Renal cortical epithelial cell (primary cell): ENCODE data around the gene TEPSIN. TPM values are rescaled to one million over a fixed set of nuclear protein-coding genes. Genes with fewer than 3 reads are reported as not detected.

Source experiments
- DNase-seq: peaks from one replicate; pipeline ENCODE4 v3.0.0-alpha.2; 2011; ENCODE audit warnings: low read depth
- total RNA-seq: library from RNA; depleted of rRNA; stranded (reverse); fragments of >200 nt; gene quantifications from 2 replicates; pipeline ENCODE4 v1.2.3, GENCODE V29; 2014

TEPSIN gene
- total RNA-seq: 9.4 and 14.0 TPM in 2 replicates

GRCh38 chr17:81238815-81239713, at the start of gene TEPSIN, which contains the start of gene NDUFAF8:
Gene TEPSIN (minus strand): TSS chr17:81239055. CDS start chr17:81239033, 22 bp downstream.
Gene NDUFAF8 (plus strand): TSS chr17:81239318. CDS start chr17:81239364, 46 bp downstream.
- peak; percentile 99 for DNase-seq

- no peak for DNase-seq
Measured at GRCh38 chr17:81287741-81288430, 49.0 kb upstream of the TEPSIN start.

- DNase-seq: no peak
Measured at GRCh38 chr17:81287152-81287551, 48.3 kb upstream of the TEPSIN start.

- no peak for DNase-seq
Measured at GRCh38 chr17:81286491-81287145, 47.8 kb upstream of the TEPSIN start.

- no peak for DNase-seq
Measured at GRCh38 chr17:81285894-81286293, 47.0 kb upstream of the TEPSIN start.

GRCh38 chr17:81285179-81285878, 46.5 kb upstream of the TEPSIN start:
- DNase-seq: no peak

GRCh38 chr17:81282876-81283275, 44.0 kb upstream of the TEPSIN start:
- DNase-seq: no peak

GRCh38 chr17:81282141-81282540, 43.3 kb upstream of the TEPSIN start:
- no peak for DNase-seq

GRCh38 chr17:81280571-81280970, 41.7 kb upstream of the TEPSIN start:
- DNase-seq: no peak

- no peak for DNase-seq
Measured at GRCh38 chr17:81279278-81280275, 40.7 kb upstream of the TEPSIN start.

- no peak for DNase-seq
Measured at GRCh38 chr17:81278831-81279230, 40.0 kb upstream of the TEPSIN start.

- DNase-seq: no peak
Measured at GRCh38 chr17:81277946-81278693, 39.3 kb upstream of the TEPSIN start.

GRCh38 chr17:81277421-81277820, 38.6 kb upstream of the TEPSIN start:
- DNase-seq: no peak

GRCh38 chr17:81276781-81277180, 37.9 kb upstream of the TEPSIN start:
- no peak for DNase-seq

GRCh38 chr17:81274471-81274855, 35.6 kb upstream of the TEPSIN start:
- no peak for DNase-seq

- DNase-seq: no peak
Measured at GRCh38 chr17:81273698-81274470, 35.0 kb upstream of the TEPSIN start.

- no peak for DNase-seq
Measured at GRCh38 chr17:81272616-81273015, 33.8 kb upstream of the TEPSIN start.

- DNase-seq: no peak
Measured at GRCh38 chr17:81271226-81271625, 32.4 kb upstream of the TEPSIN start.

- DNase-seq: no peak
Measured at GRCh38 chr17:81270279-81270678, 31.4 kb upstream of the TEPSIN start.
